Medulla oblongata (tissue), 1 donor: ENCODE data around the gene ANKS4B.
A peak's percentile ranks its signal among the peaks of the same experiment; 100 is the strongest.
"Not testable (repeated sequence)": the region's sequence is repeated elsewhere in the genome, so short reads cannot be mapped to it uniquely, and the experiment has no call there.

Source experiments
- DNase-seq: peaks from one replicate; pipeline ENCODE4 v3.0.0-alpha.2; 2015; ENCODE audit errors: extremely low spot score

Gene ANKS4B

GRCh38 chr16:21218153-21218552 lies 15.3 kb upstream of the ANKS4B start:
- DNase-seq = no peak

- DNase-seq = no peak
Observed at GRCh38 chr16:21219551-21219950, 13.9 kb upstream of the ANKS4B start.

- DNase-seq = no peak
Observed at GRCh38 chr16:21222495-21223337, 10.8 kb upstream of the ANKS4B start.

GRCh38 chr16:21223787-21224186 lies 9.7 kb upstream of the ANKS4B start:
- DNase-seq = no peak

- DNase-seq = no peak
Observed at GRCh38 chr16:21224800-21225199, 8.7 kb upstream of the ANKS4B start.

GRCh38 chr16:21226749-21227148 lies 6.8 kb upstream of the ANKS4B start:
- DNase-seq = peak; percentile 15

GRCh38 chr16:21227866-21228265 lies 5.6 kb upstream of the ANKS4B start:
- DNase-seq = no peak

GRCh38 chr16:21228361-21228872 lies 5.1 kb upstream of the ANKS4B start:
- no peak for DNase-seq

- no peak for DNase-seq
Observed at GRCh38 chr16:21233045-21233520, 416 bp upstream of the ANKS4B start.

GRCh38 chr16:21235199-21235585 lies 1.7 kb downstream of the ANKS4B start:
- no peak for DNase-seq

- no peak for DNase-seq
Observed at GRCh38 chr16:21236831-21237230, 3.3 kb downstream of the ANKS4B start.

GRCh38 chr16:21239646-21240045 lies 6.1 kb downstream of the ANKS4B start:
- DNase-seq = no peak

GRCh38 chr16:21242756-21243155 lies 9.3 kb downstream of the ANKS4B start:
- DNase-seq = no peak

- DNase-seq = no peak
Observed at GRCh38 chr16:21244518-21245215, 11.2 kb downstream of the ANKS4B start.

GRCh38 chr16:21248179-21248578 lies 14.7 kb downstream of the ANKS4B start:
- DNase-seq = not testable (repeated sequence)

- no peak for DNase-seq
Observed at GRCh38 chr16:21250072-21250923, 16.8 kb downstream of the ANKS4B start.

GRCh38 chr16:21253470-21253869 lies 20.0 kb downstream of the ANKS4B start:
- DNase-seq = no peak

GRCh38 chr16:21256636-21257035 lies 23.1 kb downstream of the ANKS4B start:
- DNase-seq = no peak

- DNase-seq = no peak
Observed at GRCh38 chr16:21257284-21257683, 23.8 kb downstream of the ANKS4B start.

- DNase-seq = no peak
Observed at GRCh38 chr16:21260870-21261791, 27.6 kb downstream of the ANKS4B start.
